A549 (cell line): ENCODE data around the gene RYR3.

Source experiments
- BCL3 ChIP-seq: fragments of >200 bp; sonication (Bioruptor Twin); formaldehyde crosslinking; IDR thresholded peaks from 3 replicates; pipeline ENCODE4 v1.6.1; 2016
- CTCF ChIP-seq: fragments of >200 bp; sonication (Bioruptor Twin); formaldehyde crosslinking; IDR thresholded peaks from 3 replicates; pipeline ENCODE4 v1.5.1; 2016
- KDM5A ChIP-seq: fragments of 200-600 bp; sonication (generic); IDR thresholded peaks from 2 replicates; pipeline ENCODE4 v1.6.1; 2016; ENCODE audit warnings: antibody characterized with exemption, mild to moderate bottlenecking
- POLR2A ChIP-seq: IDR thresholded peaks from 2 replicates; pipeline ENCODE4 v1.6.1; 2012; ENCODE audit warnings: mild to moderate bottlenecking, low read length
- SMC3 ChIP-seq: fragments of >200 bp; sonication (Bioruptor Twin); formaldehyde crosslinking; IDR thresholded peaks from 3 replicates; pipeline ENCODE4 v1.6.1; 2018; ENCODE audit warnings: inconsistent platforms

- TF ChIP-seq CTCF: no peak
- no peak for TF ChIP-seq SMC3
- no peak for TF ChIP-seq KDM5A
- TF ChIP-seq POLR2A: no peak
- TF ChIP-seq BCL3: no peak
These were observed 138.3 kb downstream of the RYR3 start for GRCh38 chr15:33448961-33449606.
